AG04449 (cell line): Measurements from ENCODE around the gene SMIM14.

Experiments used
- CTCF ChIA-PET: fragments of 350-600 bp; formaldehyde crosslinking; extraction: SDS; loops from one replicate; lab custom pipeline; 2021; ENCODE audit warnings: antibody characterized with exemption; lab: Yijun Ruan, JAX
- POLR2A ChIA-PET: fragments of 400-600, 350-600 bp; formaldehyde crosslinking; extraction: SDS; loops from one replicate; lab custom pipeline; 2020; ENCODE audit warnings: antibody characterized with exemption, inconsistent platforms; lab: Yijun Ruan, JAX
- DNase-seq: peaks from one replicate; pipeline ENCODE4 v3.0.0-alpha.2; 2010; ENCODE audit warnings: low read depth, low spot score
- H3K4me3 ChIP-seq: 2 replicates; pipeline ENCODE4 v1.5.1; 2011; ENCODE audit warnings: low read depth, mild to moderate bottlenecking, control low read depth, low read length
- TF ChIP-seq, protein P1 (sequence below): IDR thresholded peaks from one replicate; pipeline ENCODE4 v1.5.1; 2011; ENCODE audit warnings: mild to moderate bottlenecking, moderate library complexity, low read length, control low read depth, inconsistent platforms; ENCODE audit not compliant: insufficient read depth; ENCODE audit errors: missing control alignments

The SMIM14 gene

DNA sequence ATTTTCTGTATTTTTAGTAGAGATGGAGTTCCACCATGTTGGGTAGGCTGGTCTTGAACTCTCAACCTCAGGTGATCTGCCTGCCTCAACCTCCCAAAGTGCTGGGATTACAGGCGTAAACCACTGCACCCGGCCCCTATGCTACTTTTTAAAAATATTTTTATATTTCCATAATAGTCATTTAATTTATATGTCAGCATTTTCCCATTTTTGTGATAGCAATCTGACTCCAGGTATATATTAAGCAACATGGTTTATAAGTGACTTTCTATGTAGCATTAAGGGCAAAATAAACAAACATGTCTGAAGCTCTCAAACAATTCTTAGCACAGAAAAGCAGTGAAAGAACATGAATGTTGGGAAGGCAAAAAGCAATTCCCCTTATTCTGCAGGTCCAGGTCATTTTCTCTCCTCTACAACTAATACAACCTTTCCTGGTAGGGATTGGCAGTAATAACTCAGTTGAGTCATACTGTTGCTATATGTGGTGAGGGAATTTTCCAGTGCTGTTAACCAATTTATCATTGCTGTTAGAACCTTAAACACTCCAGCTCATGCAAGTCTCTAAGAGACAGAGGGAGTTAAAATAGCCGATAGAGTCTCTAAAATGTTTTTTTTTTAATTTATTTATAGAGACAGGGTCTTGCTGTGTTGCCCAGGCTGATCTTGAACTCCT lies 24.0 kb downstream of the SMIM14 start:
- no peak for DNase-seq
- no peak overlapping the region for H3K4me3 ChIP-seq
- TF ChIP-seq, protein P1, sequence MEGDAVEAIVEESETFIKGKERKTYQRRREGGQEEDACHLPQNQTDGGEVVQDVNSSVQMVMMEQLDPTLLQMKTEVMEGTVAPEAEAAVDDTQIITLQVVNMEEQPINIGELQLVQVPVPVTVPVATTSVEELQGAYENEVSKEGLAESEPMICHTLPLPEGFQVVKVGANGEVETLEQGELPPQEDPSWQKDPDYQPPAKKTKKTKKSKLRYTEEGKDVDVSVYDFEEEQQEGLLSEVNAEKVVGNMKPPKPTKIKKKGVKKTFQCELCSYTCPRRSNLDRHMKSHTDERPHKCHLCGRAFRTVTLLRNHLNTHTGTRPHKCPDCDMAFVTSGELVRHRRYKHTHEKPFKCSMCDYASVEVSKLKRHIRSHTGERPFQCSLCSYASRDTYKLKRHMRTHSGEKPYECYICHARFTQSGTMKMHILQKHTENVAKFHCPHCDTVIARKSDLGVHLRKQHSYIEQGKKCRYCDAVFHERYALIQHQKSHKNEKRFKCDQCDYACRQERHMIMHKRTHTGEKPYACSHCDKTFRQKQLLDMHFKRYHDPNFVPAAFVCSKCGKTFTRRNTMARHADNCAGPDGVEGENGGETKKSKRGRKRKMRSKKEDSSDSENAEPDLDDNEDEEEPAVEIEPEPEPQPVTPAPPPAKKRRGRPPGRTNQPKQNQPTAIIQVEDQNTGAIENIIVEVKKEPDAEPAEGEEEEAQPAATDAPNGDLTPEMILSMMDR = no peak
- POLR2A ChIA-PET = interaction anchor here (0.6 kb wide), 1 partner anchor 103 kb away, joined by 4 read pairs; no protein-coding TSS in a partner anchor
- CTCF ChIA-PET = no interaction called here

DNA sequence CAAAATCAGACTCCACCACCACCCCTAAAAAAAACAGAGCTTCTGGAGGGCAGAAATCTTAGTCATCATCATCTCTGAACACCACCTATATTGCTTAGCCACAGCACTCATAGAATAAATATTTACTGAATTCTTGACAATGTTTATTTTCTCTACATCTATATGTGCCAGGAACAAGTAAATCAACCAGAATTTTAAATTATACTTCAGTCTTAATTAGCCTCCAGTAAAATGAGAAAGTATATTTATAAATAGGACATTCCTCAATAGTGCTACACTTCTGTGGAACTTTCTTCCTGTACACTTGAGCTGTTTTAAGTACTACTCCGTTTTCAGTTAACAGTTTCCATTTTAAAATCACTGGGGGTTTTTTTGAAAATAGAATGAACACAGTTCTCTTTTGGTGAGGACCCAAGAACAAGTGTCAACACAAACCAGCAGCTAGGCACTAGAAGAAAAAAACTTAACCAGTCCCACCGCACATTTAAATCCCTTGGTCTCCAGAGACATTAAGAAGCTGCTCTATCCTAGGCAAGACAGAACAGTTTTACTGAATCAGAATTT lies 25.5 kb downstream of the SMIM14 start:
- H3K4me3 ChIP-seq = no peak overlapping the region
- no peak for DNase-seq
- CTCF ChIA-PET = interaction anchor here (1.0 kb wide), 1 partner anchor 365 kb away, joined by 3 read pairs; no protein-coding TSS in a partner anchor
- POLR2A ChIA-PET = interaction anchor here (1.3 to 1.4 kb wide), 2 partner anchors 25 to 86 kb away, joined by 4 to 6 read pairs; partner anchors contain the start of genes SMIM14 and UGDH
- TF ChIP-seq, protein P1 = no peak

DNA sequence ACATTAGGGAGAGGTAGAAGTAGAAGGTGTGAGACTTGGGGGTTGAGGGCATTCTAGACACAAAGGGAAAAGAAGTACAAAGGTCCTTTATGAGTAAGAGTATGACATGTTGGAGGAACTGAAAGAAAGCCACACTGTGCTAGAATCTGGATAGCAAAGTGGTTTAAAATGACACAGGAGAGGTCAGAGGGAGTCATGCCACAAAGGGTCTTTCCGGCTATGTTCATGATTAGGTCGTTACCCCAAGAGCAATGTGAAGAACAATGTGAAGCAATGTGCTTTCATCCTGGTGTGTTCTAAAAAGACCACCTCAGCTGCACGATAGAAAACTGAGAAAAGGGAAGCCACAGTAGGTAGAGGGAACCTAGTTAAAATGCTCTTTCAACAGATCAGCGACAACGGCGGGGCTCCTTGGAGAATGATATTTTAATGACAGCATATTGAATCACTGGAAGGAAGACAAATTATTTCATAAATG lies 29.2 kb downstream of the SMIM14 start:
- POLR2A ChIA-PET = interaction anchor here (0.7 kb wide), 1 partner anchor 82 kb away, joined by 3 read pairs; the partner anchor contains the start of gene UGDH
- TF ChIP-seq, protein P1 = no peak
- no peak overlapping the region for H3K4me3 ChIP-seq
- CTCF ChIA-PET = interaction anchor here (1.2 kb wide), 1 partner anchor 20 kb away, joined by 4 read pairs; no protein-coding TSS in a partner anchor
- DNase-seq = no peak

DNA sequence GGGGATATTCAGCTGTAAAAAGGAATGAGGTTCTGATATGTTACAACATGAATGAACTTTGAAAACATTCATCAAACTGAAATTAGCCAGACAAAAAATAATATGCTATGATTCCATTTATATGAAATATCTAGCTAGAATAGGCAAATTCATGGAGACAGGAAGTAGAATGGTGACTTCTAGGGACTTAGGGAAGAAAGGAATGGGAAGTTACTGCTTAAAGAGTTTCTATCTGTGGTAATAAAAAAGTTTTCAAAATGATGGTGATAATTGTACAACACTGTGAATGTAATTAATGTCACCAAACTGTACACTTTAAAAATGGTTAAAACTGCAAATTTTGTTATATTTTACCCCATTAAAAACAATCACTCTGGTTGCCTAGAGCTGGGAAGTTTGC lies 30.2 kb downstream of the SMIM14 start:
- ChIA-PET CTCF (no interaction called here), POLR2A (no interaction called here)
- no peak for DNase-seq
- no peak overlapping the region for H3K4me3 ChIP-seq
- TF ChIP-seq, protein P1 = no peak

DNA sequence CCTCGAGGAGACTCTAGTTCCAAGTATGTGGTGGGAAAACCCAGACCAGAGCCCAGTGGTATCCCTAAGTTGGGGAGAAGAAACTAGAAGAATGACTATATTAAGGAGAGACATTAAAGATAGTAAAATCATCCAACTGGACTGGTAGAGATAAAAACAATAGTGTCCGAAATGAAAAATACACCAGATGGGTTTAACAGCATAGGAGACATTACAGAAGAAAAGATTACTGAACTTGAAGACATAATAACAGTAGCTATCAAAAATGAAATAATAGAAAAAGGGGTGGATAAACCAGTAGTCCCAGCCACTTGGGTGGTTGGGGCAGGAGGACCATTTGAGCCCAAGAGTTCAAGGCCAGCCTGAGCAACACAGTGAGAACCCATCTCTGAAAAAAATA lies 31.9 kb downstream of the SMIM14 start:
- no peak for DNase-seq
- H3K4me3 ChIP-seq = no peak overlapping the region
- TF ChIP-seq, protein P1 = no peak
- ChIA-PET POLR2A (no interaction called here), CTCF (interaction anchor here (0.8 kb wide), 1 partner anchor 9 kb away, joined by 4 read pairs; no protein-coding TSS in a partner anchor)

DNA sequence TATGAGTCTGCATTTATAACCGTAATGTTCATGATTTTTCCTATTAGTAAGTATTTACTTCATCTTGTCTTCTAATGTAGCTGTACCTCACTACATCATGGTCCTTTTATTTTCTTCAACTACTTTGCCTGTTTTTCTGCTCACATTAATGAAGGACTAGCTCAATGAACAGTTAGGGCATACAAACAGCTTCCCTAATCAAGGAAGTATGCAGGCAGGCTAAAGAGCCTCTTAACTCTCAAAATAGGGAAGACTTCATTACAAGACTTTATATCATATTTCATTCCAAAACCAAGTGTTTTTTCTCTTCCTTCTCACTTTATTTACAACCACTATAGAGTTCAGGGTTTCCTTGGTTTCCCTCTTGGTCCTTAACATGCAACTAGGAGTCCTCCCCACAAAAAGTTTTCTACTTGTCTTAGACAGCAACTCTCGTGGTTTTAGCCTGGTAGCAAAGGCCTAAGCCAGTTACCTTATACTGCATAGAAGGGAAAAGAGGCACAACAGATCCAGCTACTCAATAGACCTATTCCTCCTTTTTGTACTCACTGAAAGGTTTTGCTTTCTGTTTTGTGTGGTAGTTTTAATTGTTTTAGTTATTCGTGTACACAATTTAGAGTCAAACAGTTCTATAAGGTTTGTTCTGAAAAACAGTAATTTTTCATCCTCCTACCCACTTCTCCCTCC lies 40.8 kb downstream of the SMIM14 start:
- ChIA-PET POLR2A (interaction anchor here (0.6 kb wide), 1 partner anchor 18 kb away, joined by 4 read pairs; no protein-coding TSS in a partner anchor), CTCF (interaction anchor here (0.6 kb wide), 1 partner anchor 253 kb away, joined by 3 read pairs; no protein-coding TSS in a partner anchor)

More for the DNA sequence above, 40.8 kb downstream of the SMIM14 start:
- DNase-seq = no peak
- H3K4me3 ChIP-seq = no peak overlapping the region
- TF ChIP-seq, protein P1 = no peak
